GM18861 (cell line): ENCODE data around the gene EHD2.
"Not testable (repeated sequence)": the region's sequence is repeated elsewhere in the genome, so short reads cannot be mapped to it uniquely, and the experiment has no call there.

Source experiments
- ATAC-seq: cut with Tn5 transposase; IDR thresholded peaks from one replicate; pipeline ENCODE4 v1.9.1; 2021; ENCODE audit not compliant: unreplicated experiment

EHD2 gene

DNA sequence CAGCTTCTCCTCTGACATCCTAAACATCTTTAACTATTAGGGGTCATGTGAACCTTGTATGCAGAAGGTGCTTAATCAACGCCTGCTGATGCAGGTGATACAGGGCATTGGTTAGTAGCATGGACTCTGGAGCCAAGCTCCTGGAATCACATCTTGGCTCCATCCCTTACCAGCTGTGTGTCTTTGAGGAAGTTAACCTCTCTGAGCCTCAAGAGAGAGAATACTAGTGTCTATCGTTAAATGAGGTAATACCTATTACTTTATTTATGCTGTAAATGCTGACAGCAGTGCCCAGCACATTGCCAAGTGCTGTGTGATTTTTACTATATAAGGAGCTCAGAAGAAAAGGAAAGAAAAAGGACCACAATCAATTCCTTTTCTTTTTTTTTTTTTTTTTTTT is 54.1 kb downstream of the EHD2 start:
- no peak for ATAC-seq

- no peak for ATAC-seq
These were observed 55.4 kb downstream of the EHD2 start for GRCh38 chr19:47768604-47769003.

DNA sequence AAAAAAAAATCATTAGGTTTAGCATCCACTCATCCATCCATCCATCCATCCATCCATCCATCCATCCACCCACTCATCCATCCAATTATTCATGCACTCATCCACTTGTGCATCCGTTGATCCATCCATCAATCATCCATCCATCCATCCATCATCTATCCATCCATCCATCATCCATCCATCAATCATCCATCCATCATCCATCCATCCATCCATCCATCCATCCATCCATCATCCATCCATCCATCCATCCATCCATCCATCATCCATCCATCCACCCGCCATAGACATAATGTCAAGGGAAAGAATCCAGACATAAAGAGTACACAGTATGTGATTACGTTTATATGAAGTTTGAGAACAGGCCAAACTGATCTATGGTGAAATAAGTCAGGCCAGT is 56.3 kb downstream of the EHD2 start:
- ATAC-seq = no peak

- not testable (repeated sequence) for ATAC-seq
These were observed 58.1 kb downstream of the EHD2 start for GRCh38 chr19:47771291-47771690.

DNA sequence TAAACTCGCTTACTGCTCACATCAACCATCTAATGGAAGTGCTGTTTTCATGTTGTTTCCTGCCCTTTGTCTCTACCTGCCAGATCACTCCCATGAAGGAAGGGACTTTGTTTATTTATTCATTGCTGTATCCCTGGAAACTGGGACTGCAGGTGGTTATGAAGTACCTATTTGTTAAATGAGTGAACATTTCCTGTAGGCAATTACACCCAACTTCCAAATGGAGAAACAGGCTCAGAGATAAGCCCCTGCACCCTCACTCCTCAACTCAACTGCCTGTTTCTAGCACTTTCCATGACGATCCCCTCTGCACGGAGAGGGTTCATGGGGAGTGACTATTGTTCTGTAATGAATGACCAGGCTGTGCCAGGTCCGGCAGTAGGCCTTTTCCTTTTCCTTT is 63.3 kb downstream of the EHD2 start:
- no peak for ATAC-seq

GRCh38 chr19:47777245-47778048 is 64.2 kb downstream of the EHD2 start:
- not testable (repeated sequence) for ATAC-seq

GRCh38 chr19:47778049-47778953 is 65.1 kb downstream of the EHD2 start, which contains the start of gene SELENOW:
Gene SELENOW (plus strand): TSS chr19:47778703. CDS start chr19:47778786, 83 bp downstream.
- ATAC-seq = peak; percentile 71

DNA sequence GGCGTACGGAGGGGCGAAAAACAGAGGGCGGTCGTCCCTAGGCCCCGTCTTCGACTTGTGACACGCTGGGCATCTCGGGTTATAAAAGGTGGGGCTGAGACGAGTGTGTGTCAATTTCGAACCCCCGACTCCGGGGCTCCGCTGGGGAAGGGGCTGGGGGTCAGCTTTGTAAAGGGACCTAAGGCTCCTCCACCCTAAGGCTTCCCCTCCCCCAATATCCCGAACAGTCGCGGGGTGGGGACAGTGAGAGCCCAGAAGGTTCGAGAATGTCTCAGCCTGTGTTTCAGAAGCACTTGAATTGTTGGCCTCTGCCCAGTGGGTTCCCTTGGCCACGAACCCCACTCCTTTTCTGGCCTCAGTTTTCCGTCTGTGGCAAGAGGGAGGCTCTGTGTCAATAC is 65.7 kb downstream of the EHD2 start:
- no peak for ATAC-seq

- ATAC-seq = no peak
These were observed 66.4 kb downstream of the EHD2 start for GRCh38 chr19:47779524-47780214.

DNA sequence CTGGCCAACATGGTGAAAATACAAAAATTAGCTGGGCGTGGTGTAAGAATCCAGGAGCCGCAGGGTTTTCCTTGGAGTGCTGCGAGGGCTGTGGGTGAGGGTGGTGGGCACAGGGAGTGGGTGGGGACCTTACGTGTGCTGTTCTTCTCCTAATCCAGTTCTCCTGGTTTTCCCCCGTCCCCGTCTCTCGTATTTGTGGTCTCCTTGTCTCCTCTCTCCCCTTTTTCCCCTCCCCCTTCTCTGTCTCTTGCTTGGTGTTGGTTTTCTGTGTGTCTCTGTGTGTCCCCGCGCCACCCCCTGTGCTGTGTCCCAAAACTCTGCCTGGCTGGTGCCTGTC is 67.0 kb downstream of the EHD2 start:
- no peak for ATAC-seq

GRCh38 chr19:47781590-47782262 is 68.5 kb downstream of the EHD2 start:
- ATAC-seq = no peak

DNA sequence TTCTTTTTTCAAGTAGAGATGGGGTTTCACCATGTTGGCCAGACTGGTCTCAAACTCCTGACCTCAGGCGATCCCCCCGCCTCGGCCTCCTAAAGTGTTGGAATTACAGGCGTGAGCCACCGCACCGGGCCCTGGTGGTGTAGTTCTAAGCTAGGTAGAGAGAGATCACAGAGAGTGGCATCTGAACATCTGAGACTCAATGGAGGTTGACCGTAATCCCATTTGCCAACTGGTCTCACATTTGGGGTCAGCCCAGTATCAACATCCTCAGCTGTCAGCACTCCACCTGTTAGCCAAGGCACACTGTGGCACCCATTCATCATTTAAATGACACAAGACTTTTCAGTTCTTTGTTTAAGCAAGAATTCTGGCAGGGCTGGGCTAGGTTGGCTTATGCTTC is 73.3 kb downstream of the EHD2 start:
- ATAC-seq = no peak

DNA sequence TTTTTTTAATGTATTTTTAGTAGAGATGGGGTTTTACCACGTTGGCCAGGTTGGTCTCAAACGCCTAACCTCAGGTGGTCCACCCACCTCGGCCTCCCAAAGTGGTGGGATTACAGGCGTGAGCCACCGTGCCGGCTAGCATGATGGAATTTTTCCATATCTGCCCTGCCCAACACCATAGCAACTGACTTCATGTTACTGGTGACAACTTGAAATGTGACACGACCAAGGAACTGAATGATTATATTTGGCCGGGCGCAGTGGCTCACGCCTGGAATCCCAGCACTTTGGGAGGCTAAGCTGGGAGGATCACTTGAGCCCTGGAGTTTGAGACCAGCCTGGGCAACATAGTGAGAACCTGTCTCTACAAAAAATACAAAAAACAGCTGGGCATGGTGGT is 74.1 kb downstream of the EHD2 start:
- ATAC-seq = not testable (repeated sequence)

GRCh38 chr19:47789811-47790210 is 76.6 kb downstream of the EHD2 start:
- ATAC-seq = not testable (repeated sequence)

DNA sequence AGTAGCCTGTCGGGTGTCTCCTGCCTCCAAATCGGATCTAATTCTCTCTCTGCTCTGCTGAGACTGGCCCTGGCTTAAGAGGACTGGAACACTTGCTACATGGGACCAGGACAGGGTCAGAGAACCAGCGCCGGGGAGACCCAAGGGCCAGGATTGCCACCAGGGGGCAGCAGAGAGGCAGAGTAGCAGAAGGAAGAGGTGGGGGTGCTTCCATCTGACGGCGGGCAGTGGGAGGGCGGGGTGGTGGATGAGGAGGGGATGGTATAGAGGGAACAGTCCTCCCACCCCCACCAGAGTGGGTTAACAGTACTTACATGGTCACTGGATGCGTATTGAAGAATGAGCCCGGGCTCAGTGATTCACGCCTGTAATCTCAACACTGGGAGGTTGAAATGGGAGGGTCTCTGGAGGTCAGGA is 77.2 kb downstream of the EHD2 start:
- ATAC-seq = no peak

GRCh38 chr19:47792616-47793015 is 79.4 kb downstream of the EHD2 start:
- ATAC-seq = no peak
